ENCODE data around the gene ARL17A.
"Not testable (repeated sequence)": the region's sequence is repeated elsewhere in the genome, so short reads cannot be mapped to it uniquely, and the experiment has no call there.

The ARL17A gene

GRCh38 chr17:46548607-46549006, 30.9 kb downstream of the ARL17A start:
- DNase-seq (ENCODE audit: low spot score): not testable (repeated sequence)

- DNase-seq (ENCODE audit: low spot score): not testable (repeated sequence)
These were observed 44.8 kb downstream of the ARL17A start for GRCh38 chr17:46534716-46535115.

- not testable (repeated sequence) for DNase-seq (ENCODE audit: low spot score)
These were observed 67.3 kb downstream of the ARL17A start, which contains the start of gene LRRC37A2 for GRCh38 chr17:46512168-46512567. TSS of gene LRRC37A2 (plus strand) at chr17:46512468. CDS start at chr17:46512713, 245 bp downstream.

GRCh38 chr17:46505896-46506295, 73.6 kb downstream of the ARL17A start:
- DNase-seq (ENCODE audit: low spot score): not testable (repeated sequence)

- not testable (repeated sequence) for DNase-seq (ENCODE audit: low spot score)
These were observed 79.9 kb downstream of the ARL17A start for GRCh38 chr17:46499437-46500139.

- DNase-seq (ENCODE audit: low spot score): not testable (repeated sequence)
These were observed 87.5 kb downstream of the ARL17A start for GRCh38 chr17:46492021-46492420.

GRCh38 chr17:46481310-46481709, 98.2 kb downstream of the ARL17A start:
- DNase-seq (ENCODE audit: low spot score): not testable (repeated sequence)

GRCh38 chr17:46478823-46479222, 100.7 kb downstream of the ARL17A start:
- DNase-seq (ENCODE audit: low spot score): not testable (repeated sequence)

- DNase-seq (ENCODE audit: low spot score): not testable (repeated sequence)
These were observed 103.9 kb downstream of the ARL17A start for GRCh38 chr17:46475583-46475982.

- not testable (repeated sequence) for DNase-seq (ENCODE audit: low spot score)
These were observed 105.0 kb downstream of the ARL17A start for GRCh38 chr17:46474489-46474888.

GRCh38 chr17:46467618-46468017, 111.9 kb downstream of the ARL17A start:
- not testable (repeated sequence) for DNase-seq (ENCODE audit: low spot score)
